GM23248 (cell line): ENCODE results near the gene CMTM7.

Source experiments
- EZH2 ChIP-seq: fragments of 200-600 bp; sonication (generic); IDR thresholded peaks from 2 replicates; pipeline ENCODE4 v1.6.1; 2018; ENCODE audit warnings: antibody characterized with exemption, mild to moderate bottlenecking; ENCODE audit not compliant: insufficient read depth, poor library complexity, severe bottlenecking
- EZH2phosphoT487 ChIP-seq: fragments of 200-600 bp; sonication (generic); IDR thresholded peaks from 2 replicates; pipeline ENCODE4 v1.6.1; 2018; ENCODE audit warnings: antibody characterized with exemption, moderate library complexity, mild to moderate bottlenecking, low read depth; ENCODE audit not compliant: insufficient read depth

GRCh38 chr3:32371461-32372212 lies 20.0 kb upstream of the CMTM7 start:
- TF ChIP-seq EZH2phosphoT487 (no peak), EZH2 (no peak)
